Spleen (tissue), 11 donors: Measurements from ENCODE around the gene CAMSAP2. TPM values are rescaled to one million over a fixed set of nuclear protein-coding genes. Genes with fewer than 3 reads are reported as not detected.

ENCODE experiments used
- DNase-seq: peaks from one replicate; pipeline ENCODE4 v3.0.0-alpha.2; 2020
- H3K27ac ChIP-seq, 8 donors: fragments of 200-600 bp; sonication (generic) in 7 of 8; 1 replicate in 4 of 8; 2 replicates in 4 of 8; pipeline versions ENCODE4 v1.5.0 to v1.8.0; 2016 to 2021; ENCODE audit warnings: inconsistent platforms in 4 of 8, mild to moderate bottlenecking in 4 of 8, moderate library complexity in 1 of 8
- H3K27me3 ChIP-seq, 7 donors: fragments of 200-600 bp; sonication (generic) in 6 of 7; replicated peaks in 1 of 7; 1 replicate in 4 of 7; 2 replicates in 3 of 7; pipeline versions ENCODE4 v1.5.0 to v1.8.0; 2016 to 2021; ENCODE audit warnings: inconsistent platforms in 3 of 7, mild to moderate bottlenecking in 1 of 7
- H3K36me3 ChIP-seq, 6 donors: fragments of 200-600 bp; sonication (generic) in 5 of 6; 1 replicate in 4 of 6; 2 replicates in 2 of 6; pipeline versions ENCODE4 v1.5.0 to v1.8.0; 2016 to 2021; ENCODE audit warnings: inconsistent platforms in 2 of 6
- H3K4me1 ChIP-seq, 6 donors: fragments of 200-600 bp; sonication (generic) in 5 of 6; 1 replicate in 3 of 6; 2 replicates in 3 of 6; pipeline versions ENCODE4 v1.5.0 to v1.8.0; 2016 to 2021; ENCODE audit warnings: inconsistent platforms in 3 of 6
- H3K4me3 ChIP-seq, 8 donors: fragments of 200-600 bp; sonication (generic) in 7 of 8; 1 replicate in 4 of 8; 2 replicates in 4 of 8; pipeline versions ENCODE4 v1.5.0 to v1.8.0; 2016 to 2021; ENCODE audit warnings: inconsistent platforms in 4 of 8, mild to moderate bottlenecking in 4 of 8, moderate library complexity in 2 of 8
- H3K9me3 ChIP-seq, 8 donors: fragments of 200-600 bp; sonication (generic) in 7 of 8; 1 replicate in 4 of 8; 2 replicates in 4 of 8; pipeline versions ENCODE4 v1.5.0 to v1.8.0; 2016 to 2021; ENCODE audit warnings: inconsistent platforms in 4 of 8
- POLR2A ChIP-seq, 3 donors: fragments of 450-650 bp; IDR thresholded peaks; one replicate each; pipeline ENCODE4 v1.5.1; 2017; ENCODE audit warnings: antibody characterized with exemption in 3 of 3, mild to moderate bottlenecking in 1 of 3
- POLR2AphosphoS5 ChIP-seq, 3 donors: sonication (generic); formaldehyde crosslinking; IDR thresholded peaks; one replicate each; pipeline ENCODE4 v1.5.1; 2017; ENCODE audit warnings: antibody characterized with exemption in 3 of 3
- WGBS, 5 donors: extraction: QIAGEN DNeasy Blood & Tissue Kit in 3 of 5; methylation state at CpG; one replicate each; pipeline versions ENCODE4 v1.1.5 to v1.1.7; 2013 to 2018; 5-methylcytosine and 5-hydroxymethylcytosine counted together
- intact Hi-C: fragments of 100-400 bp; cut with DNase I; formaldehyde crosslinking; loops from one replicate; pipeline ENCODE4 v1.15.0; 2023; ENCODE audit warnings: low total_unique reads
- polyA plus RNA-seq, 3 donors: library from polyadenylated mRNA; stranded (reverse); fragments of 200-250 nt; gene quantifications; one replicate each; pipeline ENCODE4 v1.2.1, GENCODE V29; 2013
- total RNA-seq, 7 donors: library from RNA; depleted of rRNA in 3 of 7; stranded (reverse); fragments of >200 nt in 3 of 7; fragmentation: NEBNext Ultra II Directional in 4 of 7; extraction: Animal tissue kit (Norgen Biotek cat#: 25700) in 4 of 7; gene quantifications; one replicate each; pipeline versions ENCODE4 v1.1.0 to v1.2.1, GENCODE V29; 2016 to 2021
- TF ChIP-seq, protein P1 (sequence below), 11 experiments: fragments of 200-600 bp in 7 of 11; fragments of 450-650 bp in 4 of 11; sonication (generic) in 4 of 11; IDR thresholded peaks in 8 of 11; conservative IDR thresholded peaks in 3 of 11; 1 replicate in 7 of 11; 2 replicates in 4 of 11; pipeline versions ENCODE4 v1.4.0 to v1.8.0; 2016 to 2021; ENCODE audit warnings: antibody characterized with exemption in 11 of 11, inconsistent platforms in 4 of 11, mild to moderate bottlenecking in 1 of 11
- donor health status: healthy with polysubstance abuse.
- donor health status: DM: no; HTN: no; CAD: no; lungs with moderate emphysema.
- donor health status: DM: no; HTN: no; CAD: no.
- donor health status: Bipolar disorder and iron deficiency.
- donor health status: healthy.
- donor health status: DM: no; HTN: no; CAD: no.
- donor health status: DM: yes; HTN: yes; CAD: no.

CAMSAP2 gene
- total and polyA plus RNA-seq, 10 donors: 2.1 to 24.7 (median 17.2) TPM

DNA sequence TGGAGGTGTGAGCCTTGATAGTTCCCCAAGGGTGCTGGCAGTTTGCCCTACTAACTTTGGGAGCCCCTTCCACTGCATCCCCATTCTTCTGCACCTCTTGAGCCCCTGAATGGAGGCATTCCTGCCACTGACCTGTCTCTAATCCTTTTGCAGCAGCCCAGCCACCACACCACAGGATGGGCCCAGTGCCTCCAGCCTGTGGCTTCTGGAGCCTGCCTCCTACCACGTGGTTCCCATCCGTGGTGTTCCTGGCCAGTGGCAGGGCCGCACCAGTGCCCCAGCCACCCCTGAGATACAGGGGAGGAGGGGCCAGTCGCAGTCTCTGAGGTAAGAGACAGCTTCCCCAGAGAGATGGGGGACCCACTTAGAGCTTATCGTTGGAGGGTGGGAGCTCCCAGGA, 170.4 kb downstream of the CAMSAP2 start:
- no peaks in the 10 kb centered on the region for H3K27me3 ChIP-seq
- H3K27ac ChIP-seq: no peak overlapping the region
- H3K9me3 ChIP-seq: no peaks in the 10 kb centered on the region
- 78 to 87% (median 79%) methylated on average over 4 to 5 of the region's 5 CpGs for WGBS, 5 donors
- H3K36me3 ChIP-seq: no peaks in the 10 kb centered on the region
- TF ChIP-seq POLR2A (IDR thresholded peaks at IDR 0.05) (no peak), POLR2AphosphoS5 (IDR thresholded peaks at IDR 0.05) (no peak)
- TF ChIP-seq, protein P1, sequence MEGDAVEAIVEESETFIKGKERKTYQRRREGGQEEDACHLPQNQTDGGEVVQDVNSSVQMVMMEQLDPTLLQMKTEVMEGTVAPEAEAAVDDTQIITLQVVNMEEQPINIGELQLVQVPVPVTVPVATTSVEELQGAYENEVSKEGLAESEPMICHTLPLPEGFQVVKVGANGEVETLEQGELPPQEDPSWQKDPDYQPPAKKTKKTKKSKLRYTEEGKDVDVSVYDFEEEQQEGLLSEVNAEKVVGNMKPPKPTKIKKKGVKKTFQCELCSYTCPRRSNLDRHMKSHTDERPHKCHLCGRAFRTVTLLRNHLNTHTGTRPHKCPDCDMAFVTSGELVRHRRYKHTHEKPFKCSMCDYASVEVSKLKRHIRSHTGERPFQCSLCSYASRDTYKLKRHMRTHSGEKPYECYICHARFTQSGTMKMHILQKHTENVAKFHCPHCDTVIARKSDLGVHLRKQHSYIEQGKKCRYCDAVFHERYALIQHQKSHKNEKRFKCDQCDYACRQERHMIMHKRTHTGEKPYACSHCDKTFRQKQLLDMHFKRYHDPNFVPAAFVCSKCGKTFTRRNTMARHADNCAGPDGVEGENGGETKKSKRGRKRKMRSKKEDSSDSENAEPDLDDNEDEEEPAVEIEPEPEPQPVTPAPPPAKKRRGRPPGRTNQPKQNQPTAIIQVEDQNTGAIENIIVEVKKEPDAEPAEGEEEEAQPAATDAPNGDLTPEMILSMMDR (IDR thresholded peaks at IDR 0.05 in 8 of 11, conservative IDR thresholded peaks at IDR 0.05 in 3 of 11): no peak
- H3K4me1 ChIP-seq: peaks cover 0 to 41% (median 8%) of the 10 kb centered on the region in 6 donors
- no peak overlapping the region for H3K4me3 ChIP-seq
- DNase-seq: peak; percentile 62
- intact Hi-C loops: no loop called here

DNA sequence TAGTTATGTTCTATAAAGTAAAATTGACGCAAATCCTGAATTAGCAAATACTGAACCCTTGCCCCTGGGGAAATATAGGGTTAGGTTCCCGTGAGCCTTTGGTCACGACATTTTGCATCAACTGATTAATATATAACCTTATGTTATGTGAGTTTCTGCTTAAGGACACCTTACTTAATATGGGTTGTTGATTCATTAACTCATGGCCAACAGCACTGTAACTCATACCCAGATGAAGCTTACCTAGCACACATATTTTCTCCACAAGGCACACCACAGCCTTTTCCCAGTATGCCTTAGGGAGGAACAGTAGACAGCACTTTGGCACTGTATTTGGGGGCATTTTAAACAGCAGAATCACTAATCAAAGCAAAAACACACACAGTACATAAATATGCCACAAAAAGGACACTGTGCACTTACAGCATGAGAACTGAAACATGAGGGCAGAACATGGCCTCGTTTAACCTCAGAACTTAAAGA, 171.1 kb downstream of the CAMSAP2 start:
- TF ChIP-seq POLR2A (IDR thresholded peaks at IDR 0.05): no peak
- TF ChIP-seq POLR2AphosphoS5 (IDR thresholded peaks at IDR 0.05): no peak
- TF ChIP-seq, protein P1 (IDR thresholded peaks at IDR 0.05 in 8 of 11, conservative IDR thresholded peaks at IDR 0.05 in 3 of 11): no peak
- intact Hi-C loops: no loop called here
- no peaks in the 10 kb centered on the region for H3K9me3 ChIP-seq
- no peak for DNase-seq
- H3K4me3 ChIP-seq: no peak overlapping the region
- no peaks in the 10 kb centered on the region for H3K27me3 ChIP-seq
- WGBS, 5 donors: 59 to 83% (median 80%) methylated on average over 4 of the region's 4 CpGs
- H3K4me1 ChIP-seq: peaks cover 0 to 38% (median 8%) of the 10 kb centered on the region in 6 donors
- H3K36me3 ChIP-seq: no peaks in the 10 kb centered on the region
- no peak overlapping the region for H3K27ac ChIP-seq

Other genes with a start within 250 kb of the CAMSAP2 start
- gene KIF14, start 118.1 kb upstream of the CAMSAP2 start, total RNA-seq: 1 to 10 TPM in 4 of 7 donors, under 1 TPM in 3; 0.58 to 3.3 (median 1.6) TPM
- under 1 TPM; 0.09 to 0.67 (median 0.29) TPM for gene KIF14, start 118.1 kb upstream of the CAMSAP2 start, polyA plus RNA-seq
- gene DDX59, start 69.0 kb upstream of the CAMSAP2 start, total RNA-seq: 10 to 100 TPM; 29.6 to 37.5 (median 30.1) TPM
- gene DDX59, start 69.0 kb upstream of the CAMSAP2 start, polyA plus RNA-seq: 10 to 100 TPM; 21.4 to 40.2 (median 34.2) TPM
- 1 to 10 TPM in 1 of 7 donors, under 1 TPM in 4, not detected in 2; 0.50 to 3.6 (median 0.80) TPM for gene GPR25, start 134.1 kb downstream of the CAMSAP2 start, total RNA-seq
- gene GPR25, start 134.1 kb downstream of the CAMSAP2 start, polyA plus RNA-seq: under 1 TPM; 0.09 to 0.38 (median 0.14) TPM
- gene INAVA, start 156.0 kb downstream of the CAMSAP2 start, total RNA-seq: 1 to 10 TPM in 1 of 7 donors, under 1 TPM in 3, not detected in 3; 0.32 to 1.4 (median 0.72) TPM
- under 1 TPM; 0.39 to 0.42 (median 0.39) TPM for gene INAVA, start 156.0 kb downstream of the CAMSAP2 start, polyA plus RNA-seq